Immature natural killer cell (primary cell): ENCODE data around the gene SAMD1. TPM values are rescaled to one million over a fixed set of nuclear protein-coding genes. Genes with fewer than 3 reads are reported as not detected.

Source experiments
- DNase-seq, 3 donors: peaks; one replicate each; pipeline ENCODE4 v3.0.0; 2022; ENCODE audit warnings: mixed read lengths in 1 of 3
- H3K27ac Mint-ChIP-seq, 6 donors: one replicate each; pipeline ENCODE4 v1.8.0; 2020; ENCODE audit warnings: mixed read lengths in 6 of 6, mild to moderate bottlenecking in 5 of 6, inconsistent platforms in 4 of 6, moderate library complexity in 3 of 6
- H3K27me3 Mint-ChIP-seq, 3 donors: one replicate each; pipeline ENCODE4 v1.8.0; 2020 to 2021; ENCODE audit warnings: low read depth in 3 of 3, mild to moderate bottlenecking in 3 of 3, mixed read lengths in 3 of 3, moderate library complexity in 3 of 3, inconsistent platforms in 1 of 3
- H3K36me3 Mint-ChIP-seq, 3 donors: one replicate each; pipeline ENCODE4 v1.8.0; 2020; ENCODE audit warnings: mixed read lengths in 3 of 3, inconsistent platforms in 2 of 3, mild to moderate bottlenecking in 2 of 3
- H3K4me1 Mint-ChIP-seq, 2 donors: one replicate each; pipeline ENCODE4 v1.8.0; 2020; ENCODE audit warnings: inconsistent platforms in 2 of 2, mild to moderate bottlenecking in 2 of 2, mixed read lengths in 2 of 2, moderate library complexity in 1 of 2
- H3K4me3 Mint-ChIP-seq, 5 donors: one replicate each; pipeline ENCODE4 v1.8.0; 2020; ENCODE audit warnings: mild to moderate bottlenecking in 5 of 5, mixed read lengths in 5 of 5, inconsistent platforms in 3 of 5, moderate library complexity in 3 of 5
- H3K9me3 Mint-ChIP-seq, 6 donors: one replicate each; pipeline ENCODE4 v1.8.0; 2020; ENCODE audit warnings: mild to moderate bottlenecking in 6 of 6, mixed read lengths in 6 of 6, inconsistent platforms in 4 of 6, moderate library complexity in 3 of 6
- polyA plus RNA-seq, 3 donors: library from polyadenylated mRNA; unstranded; fragments of 300-500 nt; fragmentation: Illumina TruSeq; gene quantifications; one replicate each; pipeline ENCODE4 v1.2.3, GENCODE V29; 2021

The SAMD1 gene
- polyA plus RNA-seq, 3 donors from 2014 or later = 1.6 to 3.1 TPM; not detected in 1

DNA sequence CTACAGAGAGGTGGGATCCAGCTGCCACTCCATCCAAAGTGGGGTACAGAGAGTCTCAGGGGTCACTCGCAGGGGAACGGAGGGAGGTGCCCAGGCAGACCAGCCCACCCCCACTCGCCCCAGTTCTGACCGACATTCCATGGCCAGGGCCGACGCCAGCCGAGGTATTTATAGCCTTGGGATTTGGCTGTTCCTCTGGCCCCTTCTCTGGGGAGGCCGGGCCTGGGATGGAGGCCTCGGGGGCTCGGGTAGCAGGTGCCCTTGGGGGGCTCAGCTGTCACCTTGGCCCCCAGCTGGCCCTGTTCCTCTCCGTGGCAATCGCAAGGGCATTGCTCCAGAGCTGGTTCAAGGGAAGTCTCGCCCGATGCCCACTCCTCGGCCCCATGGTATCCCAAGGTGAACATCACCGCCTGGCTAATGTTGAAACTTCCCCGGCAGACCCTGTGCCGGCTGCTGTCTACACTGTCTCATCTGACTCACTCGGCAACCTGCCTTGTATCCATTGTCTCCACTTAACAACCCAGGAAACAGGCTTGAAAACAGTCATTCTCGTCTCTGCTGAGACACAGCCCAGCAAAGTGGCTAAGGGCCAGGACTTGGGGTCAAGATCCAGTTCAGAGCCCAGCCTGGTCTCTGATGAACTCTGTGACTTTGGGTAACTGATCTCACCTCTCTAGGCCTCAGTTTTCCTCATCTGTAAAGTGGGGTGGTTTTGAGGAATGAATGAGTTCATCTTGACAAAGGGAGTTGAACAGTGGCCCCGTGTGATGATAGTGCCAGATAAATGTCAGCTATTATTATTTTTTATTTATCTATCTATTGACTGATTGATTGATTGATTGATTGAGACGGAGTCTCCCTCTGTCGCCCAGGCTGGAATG is 17.3 kb upstream of the SAMD1 start:
- Mint-ChIP-seq H3K4me3 (no peak overlapping the region), H3K27ac (no peak overlapping the region), H3K4me1 (peaks cover 0 to under 1% of the 10 kb centered on the region in 2 donors)

DNA sequence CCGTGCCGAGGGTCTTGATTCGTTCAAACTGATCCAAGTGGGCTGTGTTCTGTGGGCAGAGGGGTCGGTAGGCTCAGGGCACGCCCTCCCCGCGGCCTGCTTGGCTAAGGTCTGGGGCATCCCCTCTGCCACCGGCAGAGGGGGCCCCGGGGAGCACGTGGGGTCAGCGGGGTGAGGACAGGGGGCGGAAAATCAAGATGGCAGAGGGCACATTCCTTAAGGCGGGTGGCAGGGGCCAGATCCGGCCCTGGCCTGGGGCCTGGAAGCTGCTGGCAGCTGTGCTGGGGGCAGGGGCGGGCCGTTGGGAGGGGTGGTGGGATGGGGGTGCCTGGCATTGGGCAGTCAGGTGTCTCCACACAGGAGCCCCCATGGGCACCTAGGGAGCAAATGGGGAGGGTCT is 16.3 kb upstream of the SAMD1 start:
- DNase-seq = no peak
- peaks cover 0 to 8% (median 0%) of the 10 kb centered on the region in 3 donors for H3K36me3 Mint-ChIP-seq
- no peaks in the 10 kb centered on the region for H3K27me3 Mint-ChIP-seq
- no peaks in the 10 kb centered on the region for H3K4me1 Mint-ChIP-seq
- no peak overlapping the region for H3K27ac Mint-ChIP-seq
- H3K4me3 Mint-ChIP-seq = no peak overlapping the region
- no peaks in the 10 kb centered on the region for H3K9me3 Mint-ChIP-seq

More for the DNA sequence above, 17.3 kb upstream of the SAMD1 start:
- H3K36me3 Mint-ChIP-seq = peaks cover 0 to 8% (median 0%) of the 10 kb centered on the region in 3 donors
- DNase-seq = no peak
- H3K27me3 Mint-ChIP-seq = no peaks in the 10 kb centered on the region
- H3K9me3 Mint-ChIP-seq = no peaks in the 10 kb centered on the region

DNA sequence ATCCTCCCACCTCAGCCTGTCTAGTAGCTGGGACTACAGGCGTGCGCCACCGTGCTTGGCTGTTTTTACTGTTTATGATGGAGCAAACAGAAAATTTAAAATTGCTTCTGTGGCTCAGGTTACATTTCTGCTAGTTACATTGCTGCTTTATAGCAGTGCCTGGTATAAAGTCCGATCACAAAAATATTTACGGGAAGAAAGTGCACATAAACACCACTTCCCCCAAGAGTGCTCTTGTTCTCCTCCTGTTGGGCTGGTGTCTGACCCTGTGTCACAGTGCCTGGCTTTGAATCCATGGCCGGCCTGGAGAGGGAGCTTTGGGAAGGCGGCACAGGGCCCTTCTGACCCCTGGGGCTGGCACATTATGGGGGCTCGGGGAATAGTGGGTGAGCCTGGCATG is 15.1 kb upstream of the SAMD1 start:
- H3K4me3 Mint-ChIP-seq = no peak overlapping the region
- no peak for DNase-seq

DNA sequence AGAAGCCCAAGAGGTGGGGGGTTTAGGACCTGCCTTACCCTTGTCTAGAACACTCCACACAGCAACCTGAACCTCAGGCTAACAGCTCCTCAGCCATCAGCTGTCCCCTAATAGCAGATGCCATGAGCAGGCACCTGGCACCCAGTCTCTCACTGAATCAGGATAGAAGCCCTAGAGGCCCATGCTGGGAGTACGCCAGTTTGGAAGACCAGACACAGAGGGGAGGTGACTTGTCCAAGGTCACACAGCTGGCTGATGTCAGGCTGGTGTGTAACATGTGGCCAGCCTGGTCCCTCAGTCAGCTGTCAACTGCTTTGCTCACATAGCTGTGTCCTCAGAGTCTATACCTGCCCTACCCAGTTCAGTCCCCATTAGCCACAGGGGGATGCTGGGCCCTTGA is 12.8 kb upstream of the SAMD1 start:
- no peak overlapping the region for H3K4me3 Mint-ChIP-seq
- H3K36me3 Mint-ChIP-seq = peaks cover 4 to 13% (median 5%) of the 10 kb centered on the region in 3 donors
- no peak for DNase-seq
- H3K4me1 Mint-ChIP-seq = no peaks in the 10 kb centered on the region
- no peaks in the 10 kb centered on the region for H3K9me3 Mint-ChIP-seq
- no peak overlapping the region for H3K27ac Mint-ChIP-seq
- H3K27me3 Mint-ChIP-seq = no peaks in the 10 kb centered on the region

More for the DNA sequence above, 15.1 kb upstream of the SAMD1 start:
- no peaks in the 10 kb centered on the region for H3K4me1 Mint-ChIP-seq
- H3K27ac Mint-ChIP-seq = no peak overlapping the region
- H3K27me3 Mint-ChIP-seq = no peaks in the 10 kb centered on the region
- H3K36me3 Mint-ChIP-seq = peaks cover 3 to 12% (median 3%) of the 10 kb centered on the region in 3 donors
- H3K9me3 Mint-ChIP-seq = no peaks in the 10 kb centered on the region

GRCh38 chr19:14102756-14103155 is 12.2 kb upstream of the SAMD1 start:
- Mint-ChIP-seq H3K4me1 (no peaks in the 10 kb centered on the region), H3K9me3 (no peaks in the 10 kb centered on the region), H3K27me3 (no peaks in the 10 kb centered on the region), H3K4me3 (no peak overlapping the region), H3K36me3 (peaks cover 4 to 17% (median 5%) of the 10 kb centered on the region in 3 donors), H3K27ac (no peak overlapping the region)
- DNase-seq = no peak

DNA sequence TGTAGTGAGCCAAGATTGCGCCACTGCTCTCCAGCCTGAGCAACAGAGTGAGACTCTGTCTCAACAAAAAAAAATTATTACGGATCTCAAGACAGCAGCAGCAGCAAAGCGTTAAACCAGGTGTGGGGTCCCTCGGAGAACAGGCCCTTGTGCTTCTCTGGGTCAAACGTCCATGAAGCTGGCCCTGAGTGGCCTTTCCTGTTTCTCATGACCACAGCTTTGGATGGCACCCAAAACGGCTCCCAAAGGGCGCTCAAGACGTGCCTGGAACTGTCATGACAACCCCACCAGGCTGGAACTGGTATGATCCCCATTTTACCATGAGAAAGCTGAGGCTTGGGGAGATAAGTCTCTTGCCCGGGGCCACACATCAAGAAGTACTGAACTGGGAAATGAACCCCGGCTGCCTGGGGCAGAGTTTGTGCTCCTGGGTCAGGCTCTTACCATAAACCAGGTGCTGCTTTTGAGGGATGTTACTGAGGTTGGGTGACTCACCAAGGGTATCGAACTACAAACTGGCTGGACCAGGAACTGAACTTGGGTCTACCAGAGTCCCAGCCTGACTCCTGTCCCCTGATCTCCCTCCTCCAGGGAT is 11.6 kb upstream of the SAMD1 start:
- no peaks in the 10 kb centered on the region for H3K27me3 Mint-ChIP-seq
- peaks cover 4 to 19% (median 5%) of the 10 kb centered on the region in 3 donors for H3K36me3 Mint-ChIP-seq
- no peaks in the 10 kb centered on the region for H3K9me3 Mint-ChIP-seq
- no peak overlapping the region for H3K27ac Mint-ChIP-seq
- DNase-seq = no peak
- no peaks in the 10 kb centered on the region for H3K4me1 Mint-ChIP-seq
- no peak overlapping the region for H3K4me3 Mint-ChIP-seq

- Mint-ChIP-seq H3K27ac (no peak overlapping the region), H3K27me3 (no peaks in the 10 kb centered on the region), H3K4me1 (no peaks in the 10 kb centered on the region), H3K4me3 (no peak overlapping the region), H3K9me3 (no peaks in the 10 kb centered on the region), H3K36me3 (peaks cover 4 to 24% (median 5%) of the 10 kb centered on the region in 3 donors)
- no peak for DNase-seq
Observed at GRCh38 chr19:14101003-14101545, 10.5 kb upstream of the SAMD1 start.

DNA sequence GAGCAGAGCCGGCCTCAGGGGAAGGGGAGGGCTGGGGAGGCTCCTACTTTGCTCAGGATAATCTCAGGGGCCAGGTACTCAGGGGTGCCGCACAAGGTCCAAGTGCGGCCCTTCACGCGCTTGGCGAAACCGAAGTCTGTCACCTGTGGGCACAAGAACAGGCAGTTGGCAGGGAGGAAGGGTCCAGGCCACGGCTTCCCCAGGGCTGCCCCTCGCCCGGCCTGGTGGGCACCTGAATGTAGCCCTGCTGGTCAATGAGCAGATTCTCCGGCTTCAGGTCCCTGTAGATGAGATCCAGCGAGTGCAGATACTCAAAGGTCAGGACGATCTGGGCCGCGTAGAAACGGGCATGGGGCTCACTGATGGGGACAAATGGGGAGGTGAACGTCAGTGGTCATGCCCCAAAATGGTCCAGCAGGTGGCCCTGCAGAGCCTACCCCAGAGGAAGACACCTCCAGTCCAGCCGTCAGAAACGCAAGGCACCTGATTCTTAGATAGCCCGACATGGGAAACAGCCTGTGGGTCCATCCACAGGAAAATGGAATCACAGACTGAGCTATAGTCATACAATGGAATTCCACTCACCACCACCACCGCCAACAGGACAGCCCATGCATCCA is 7.1 kb upstream of the SAMD1 start:
- peaks cover 0 to 6% (median 5%) of the 10 kb centered on the region in 3 donors for H3K27me3 Mint-ChIP-seq
- H3K36me3 Mint-ChIP-seq = peaks cover 4 to 16% (median 5%) of the 10 kb centered on the region in 3 donors
- H3K4me1 Mint-ChIP-seq = peaks cover 2 to 7% of the 10 kb centered on the region in 2 donors
- no peak overlapping the region for H3K4me3 Mint-ChIP-seq
- DNase-seq = no peak
- peaks cover 0 to 5% (median 0%) of the 10 kb centered on the region in 6 donors for H3K9me3 Mint-ChIP-seq
- H3K27ac Mint-ChIP-seq = no peak overlapping the region

GRCh38 chr19:14096272-14096992 is 5.9 kb upstream of the SAMD1 start:
- Mint-ChIP-seq H3K4me1 (peaks cover 10 to 14% of the 10 kb centered on the region in 2 donors), H3K9me3 (peaks cover 0 to 5% (median 0%) of the 10 kb centered on the region in 6 donors), H3K4me3 (no peak overlapping the region), H3K36me3 (peaks cover 4 to 16% (median 5%) of the 10 kb centered on the region in 3 donors), H3K27ac (no peak overlapping the region), H3K27me3 (peaks cover 1 to 13% (median 10%) of the 10 kb centered on the region in 3 donors)
- DNase-seq = no peak

DNA sequence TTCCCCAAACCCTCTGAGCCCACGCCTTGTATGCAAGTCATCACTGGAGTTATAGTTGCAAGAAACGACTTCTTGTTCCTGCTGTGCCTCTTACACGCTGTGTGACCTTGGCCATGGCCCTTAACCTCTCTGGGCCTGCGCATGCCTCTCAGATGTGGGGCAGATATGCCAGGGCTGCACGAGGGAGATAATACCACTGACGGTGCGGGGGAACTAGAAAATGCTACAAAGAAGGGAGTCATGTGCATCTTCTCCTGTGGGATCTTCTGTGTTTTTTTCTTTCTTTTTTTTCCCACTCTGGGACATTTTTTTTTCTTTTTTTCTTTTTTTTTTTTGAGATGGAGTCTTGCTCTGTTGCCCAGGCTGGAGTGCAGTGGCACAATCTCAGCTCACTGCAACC is 4.3 kb upstream of the SAMD1 start:
- peaks cover 0 to 5% (median 0%) of the 10 kb centered on the region in 6 donors for H3K9me3 Mint-ChIP-seq

DNA sequence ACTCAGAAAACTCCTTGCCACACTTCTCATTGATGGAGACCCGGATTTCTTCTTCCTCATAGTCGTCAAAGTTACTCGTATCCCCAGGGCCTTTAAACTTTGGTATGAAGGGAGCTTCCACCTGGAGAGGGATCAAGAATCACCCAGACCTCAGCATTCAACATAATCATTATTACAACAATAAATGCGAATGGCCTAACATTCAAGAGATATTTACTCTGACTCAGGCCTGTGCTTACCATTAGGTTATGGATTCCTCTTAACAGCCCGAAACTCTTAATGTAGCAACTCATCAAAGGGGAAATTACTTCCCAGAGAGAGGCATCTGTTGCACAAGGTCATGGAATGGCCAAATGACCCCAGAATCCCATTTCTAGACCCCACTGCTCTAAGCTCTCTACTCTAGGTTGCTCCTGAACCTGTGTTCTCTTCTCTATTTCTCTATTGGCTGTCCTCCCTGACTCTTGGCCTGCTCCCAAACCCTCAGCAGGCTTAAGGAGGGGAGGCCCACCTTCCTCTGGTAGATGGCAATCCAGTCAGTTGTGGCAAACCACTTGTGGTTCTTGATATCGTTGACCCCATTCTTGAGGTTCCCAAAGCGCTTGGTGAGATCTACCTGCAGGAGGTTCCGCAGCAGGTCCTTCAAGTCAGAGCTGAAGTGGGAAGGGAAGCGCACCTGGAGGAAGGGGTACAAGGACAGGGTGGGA is 2.7 kb upstream of the SAMD1 start:
- Mint-ChIP-seq H3K4me3 (peak overlapping the region; percentile 5 to 55 (median 54)), H3K9me3 (peaks cover 0 to 5% (median 0%) of the 10 kb centered on the region in 6 donors), H3K36me3 (peaks cover 0 to 14% (median 0%) of the 10 kb centered on the region in 3 donors), H3K27ac (peak overlapping the region in 4 of 6 donors; percentile 29 to 74 (median 55)), H3K27me3 (peaks cover 11 to 21% (median 18%) of the 10 kb centered on the region in 3 donors), H3K4me1 (peaks cover 15 to 22% of the 10 kb centered on the region in 2 donors)
- no peak for DNase-seq

More for the DNA sequence above, 4.3 kb upstream of the SAMD1 start:
- H3K4me3 Mint-ChIP-seq = no peak overlapping the region
- peaks cover 0 to 11% (median 0%) of the 10 kb centered on the region in 3 donors for H3K36me3 Mint-ChIP-seq
- H3K27me3 Mint-ChIP-seq = peaks cover 6 to 17% (median 15%) of the 10 kb centered on the region in 3 donors
- H3K4me1 Mint-ChIP-seq = peaks cover 11 to 17% of the 10 kb centered on the region in 2 donors
- H3K27ac Mint-ChIP-seq = peak overlapping the region in 2 of 6 donors; percentile 3 to 22
- no peak for DNase-seq

DNA sequence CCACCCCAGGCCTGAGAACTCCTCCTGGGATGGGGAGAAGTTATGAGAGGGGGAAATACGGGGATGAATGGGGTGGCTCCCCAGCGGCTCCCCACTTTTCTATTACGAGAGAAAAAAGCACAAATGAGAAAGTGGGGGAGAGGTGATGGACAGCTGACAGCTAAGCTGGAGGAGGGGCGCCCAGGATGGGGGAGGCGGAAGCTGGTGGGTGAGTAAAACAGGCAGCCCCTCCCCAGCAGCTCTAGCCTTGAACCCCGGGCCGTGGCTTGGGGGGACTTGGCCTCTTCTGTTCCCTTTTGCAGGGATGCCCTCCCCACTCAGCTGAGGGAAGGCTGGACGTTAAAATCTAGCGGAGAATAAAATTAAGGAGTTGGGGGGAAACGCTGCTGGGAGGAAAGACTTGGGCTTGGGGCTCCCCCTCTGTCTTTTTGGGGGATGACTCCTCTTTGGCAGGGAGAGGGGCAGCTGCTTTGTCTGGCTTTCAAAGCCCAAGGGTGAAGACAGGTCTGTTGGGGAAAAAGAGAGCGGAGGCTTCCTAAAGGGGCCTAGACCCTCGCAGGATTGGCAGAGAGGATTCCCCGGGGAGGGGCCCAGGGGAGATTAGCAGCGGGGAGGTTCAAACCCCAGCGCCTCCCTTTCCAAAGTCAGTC is 1.4 kb upstream of the SAMD1 start:
- DNase-seq = no peak
- Mint-ChIP-seq H3K36me3 (peaks cover 0 to 8% (median 0%) of the 10 kb centered on the region in 3 donors), H3K4me1 (peaks cover 18 to 22% of the 10 kb centered on the region in 2 donors), H3K27me3 (peaks cover 11 to 21% (median 18%) of the 10 kb centered on the region in 3 donors), H3K27ac (peak overlapping the region; percentile 93 to 99 (median 98)), H3K9me3 (peaks cover 0 to 5% (median 0%) of the 10 kb centered on the region in 6 donors), H3K4me3 (peak overlapping the region; percentile 99 to 100 (median 100))
